Liver (tissue), 9 donors: ENCODE data around the gene PBOV1. TPM values are rescaled to one million over a fixed set of nuclear protein-coding genes. Genes with fewer than 3 reads are reported as not detected.

Experiments
- DNase-seq: peaks from one replicate; pipeline ENCODE4 v3.0.0-alpha.2; 2017; ENCODE audit warnings: low spot score
- H3K27ac ChIP-seq, 2 donors: one replicate each; pipeline ENCODE4 v1.7.0; 2013; ENCODE audit warnings: inconsistent platforms in 2 of 2, low read length in 2 of 2, control low read depth in 1 of 2, low read depth in 1 of 2, mild to moderate bottlenecking in 1 of 2
- H3K27me3 ChIP-seq, 4 donors: one replicate each; pipeline versions ENCODE4 v1.6.1 to v1.7.0; 2013; ENCODE audit warnings: low read length in 3 of 4, inconsistent platforms in 1 of 4, mild to moderate bottlenecking in 1 of 4, moderate library complexity in 1 of 4; ENCODE audit not compliant: control insufficient read depth in 4 of 4, insufficient read depth in 4 of 4
- H3K36me3 ChIP-seq, 4 donors: one replicate each; pipeline versions ENCODE4 v1.6.1 to v1.7.0; 2013; ENCODE audit warnings: low read length in 3 of 4, mild to moderate bottlenecking in 3 of 4, low read depth in 1 of 4, moderate library complexity in 1 of 4; ENCODE audit not compliant: control insufficient read depth in 4 of 4, insufficient read depth in 3 of 4
- H3K4me1 ChIP-seq, 4 donors: one replicate each; pipeline versions ENCODE4 v1.6.1 to v1.7.0; 2013; ENCODE audit warnings: low read length in 3 of 4, mild to moderate bottlenecking in 3 of 4, moderate library complexity in 1 of 4; ENCODE audit not compliant: control insufficient read depth in 4 of 4, insufficient read depth in 4 of 4
- H3K4me3 ChIP-seq, 3 donors: one replicate each; pipeline versions ENCODE4 v1.6.1 to v1.7.0; 2013; ENCODE audit warnings: low read length in 3 of 3, control low read depth in 1 of 3, low read depth in 1 of 3, mild to moderate bottlenecking in 1 of 3
- H3K9ac ChIP-seq, 2 donors: one replicate each; pipeline ENCODE4 v1.7.0; 2013; ENCODE audit warnings: low read length in 2 of 2, mild to moderate bottlenecking in 2 of 2, moderate library complexity in 2 of 2, control low read depth in 1 of 2, low read depth in 1 of 2
- H3K9me3 ChIP-seq, 4 donors: one replicate each; pipeline versions ENCODE4 v1.6.1 to v1.7.0; 2013; ENCODE audit warnings: low read length in 3 of 4; ENCODE audit not compliant: control insufficient read depth in 4 of 4
- EGR1 ChIP-seq, 2 donors: IDR thresholded peaks; 2 replicates each; pipeline ENCODE4 v1.6.1; 2016 to 2018; ENCODE audit warnings: antibody characterized with exemption in 2 of 2, low read depth in 2 of 2
- FOXA1 ChIP-seq: IDR thresholded peaks from 2 replicates; pipeline ENCODE4 v1.6.1; 2016; ENCODE audit warnings: antibody characterized with exemption
- HNF4A ChIP-seq, 2 donors: conservative IDR thresholded peaks; 2 replicates each; pipeline ENCODE4 v1.6.1; 2016; ENCODE audit warnings: antibody characterized with exemption in 2 of 2, mild to moderate bottlenecking in 2 of 2
- HNF4G ChIP-seq: IDR thresholded peaks from 2 replicates; pipeline ENCODE4 v1.6.1; 2016; ENCODE audit warnings: antibody characterized with exemption
- JUND ChIP-seq, 2 donors: IDR thresholded peaks; 2 replicates each; pipeline ENCODE4 v1.6.1; 2016; ENCODE audit warnings: antibody characterized with exemption in 2 of 2
- NR2F2 ChIP-seq: IDR thresholded peaks from 2 replicates; pipeline ENCODE4 v1.6.1; 2016; ENCODE audit warnings: antibody characterized with exemption
- REST ChIP-seq: IDR thresholded peaks from 2 replicates; pipeline ENCODE4 v1.6.1; 2016; ENCODE audit warnings: antibody characterized with exemption, mild to moderate bottlenecking
- RXRA ChIP-seq, 2 donors: IDR thresholded peaks; 2 replicates each; pipeline ENCODE4 v1.6.1; 2017 to 2018; ENCODE audit warnings: antibody characterized with exemption in 2 of 2, mild to moderate bottlenecking in 1 of 2
- SP1 ChIP-seq: IDR thresholded peaks from 2 replicates; pipeline ENCODE4 v1.6.1; 2018; ENCODE audit warnings: antibody characterized with exemption, mild to moderate bottlenecking
- TAF1 ChIP-seq: conservative IDR thresholded peaks from 2 replicates; pipeline ENCODE4 v1.6.1; 2016; ENCODE audit warnings: antibody characterized with exemption, mild to moderate bottlenecking
- YY1 ChIP-seq: IDR thresholded peaks from 2 replicates; pipeline ENCODE4 v1.6.1; 2016; ENCODE audit warnings: antibody characterized with exemption, mild to moderate bottlenecking
- ZBTB33 ChIP-seq: IDR thresholded peaks from 2 replicates; pipeline ENCODE4 v1.6.1; 2016; ENCODE audit warnings: antibody characterized with exemption
- WGBS: extraction: QIAGEN DNeasy Blood & Tissue Kit; methylation state at CpG from one replicate; pipeline ENCODE4 v1.1.7; 2013; 5-methylcytosine and 5-hydroxymethylcytosine counted together
- polyA plus RNA-seq, 2 donors: library from polyadenylated mRNA; stranded (reverse) in 1 of 2; unstranded in 1 of 2; fragments of 200-250 nt in 1 of 2; fragments of >200 nt in 1 of 2; fragmentation: Nextera tagmentation in 1 of 2; extraction: Ambion mirVana in 1 of 2; gene quantifications; one replicate each; pipeline versions ENCODE4 v1.2.1 to v1.2.3, GENCODE V29; 2013 to 2015
- total RNA-seq, 2 donors: library from RNA; depleted of rRNA; stranded (reverse); fragments of >200 nt; gene quantifications; one replicate each; pipeline ENCODE4 v1.2.3, GENCODE V29; 2014
- TF ChIP-seq, protein P1 (sequence below): IDR thresholded peaks from 2 replicates; pipeline ENCODE4 v1.6.1; 2016; ENCODE audit warnings: antibody characterized with exemption
- TF ChIP-seq, protein P2 (sequence below): IDR thresholded peaks from 2 replicates; pipeline ENCODE4 v1.6.1; 2016; ENCODE audit warnings: antibody characterized with exemption
- donor health status: healthy.
- donor health status: healthy.
- donor health status: healthy.
- donor health status: healthy.
- donor health status: healthy.

The PBOV1 gene
- total and polyA plus RNA-seq, 4 donors: not detected

DNA sequence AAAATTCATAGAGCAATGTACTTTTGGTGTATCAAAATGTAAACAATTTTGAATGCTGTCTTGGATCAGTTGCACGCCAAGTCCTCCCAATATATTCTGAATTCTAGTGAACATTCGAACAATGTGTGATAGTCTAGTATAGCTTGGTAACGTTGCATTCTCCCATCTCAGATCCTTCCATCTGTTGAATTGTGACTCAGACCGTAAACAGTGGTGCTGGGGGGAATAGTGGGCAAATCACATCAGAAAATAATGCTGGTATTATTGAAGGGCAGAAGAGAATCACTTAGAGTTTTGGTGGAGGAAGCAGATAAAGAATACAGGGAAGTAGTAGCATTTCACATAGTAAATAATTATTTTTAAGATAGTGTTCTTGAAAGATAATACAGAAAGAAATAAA, 45.7 kb upstream of the PBOV1 start:
- H3K4me3 ChIP-seq: no peak overlapping the region
- WGBS: 91% methylated on average over 4 of the region's 4 CpGs

DNA sequence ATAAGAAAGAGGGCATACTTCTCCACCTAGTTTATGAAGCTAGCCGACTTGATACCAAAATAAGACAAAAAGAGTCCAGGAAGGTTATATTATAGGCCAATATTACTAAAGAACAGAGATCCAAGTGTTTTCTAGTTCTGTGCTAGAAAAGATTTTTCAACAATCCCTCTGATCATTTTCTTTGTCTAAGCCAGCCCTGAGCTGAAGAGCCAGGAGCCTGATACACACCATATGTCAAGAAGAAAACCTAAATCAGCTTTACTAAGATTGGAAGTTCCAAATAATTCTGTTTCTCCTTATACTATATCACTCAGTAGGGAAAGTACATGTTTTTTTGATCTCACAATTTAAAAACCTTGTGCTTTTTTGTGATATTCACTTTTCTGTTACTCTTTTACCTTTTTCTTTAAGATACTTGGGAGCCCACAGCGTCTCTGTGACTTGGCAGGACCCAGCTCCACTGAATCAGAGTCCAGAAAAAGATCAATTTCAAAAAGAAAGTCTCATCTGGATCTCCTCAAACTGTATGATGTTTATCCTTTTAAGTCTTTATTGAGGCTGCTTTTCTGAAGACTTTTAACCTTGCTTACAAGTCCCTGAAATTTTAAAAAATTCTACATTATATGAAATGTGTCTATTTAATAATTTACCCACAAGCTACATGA, 43.0 kb upstream of the PBOV1 start:
- peaks cover 0 to 21% (median 4%) of the 10 kb centered on the region in 4 donors for H3K4me1 ChIP-seq
- 65% methylated on average over 2 of the region's 2 CpGs for WGBS
- no peaks in the 10 kb centered on the region for H3K36me3 ChIP-seq
- no peaks in the 10 kb centered on the region for H3K27me3 ChIP-seq
- no peak overlapping the region for H3K4me3 ChIP-seq
- H3K27ac ChIP-seq: no peak overlapping the region
- no peaks in the 10 kb centered on the region for H3K9me3 ChIP-seq
- no peak for DNase-seq
- no peak for TF ChIP-seq HNF4A (conservative IDR thresholded peaks at IDR 0.05)
- TF ChIP-seq RXRA (IDR thresholded peaks at IDR 0.05): no peak
- H3K9ac ChIP-seq: no peak overlapping the region

More for the DNA sequence above, 45.7 kb upstream of the PBOV1 start:
- no peak for TF ChIP-seq NR2F2
- TF ChIP-seq HNF4A (conservative IDR thresholded peaks at IDR 0.05): no peak
- TF ChIP-seq, protein P1, sequence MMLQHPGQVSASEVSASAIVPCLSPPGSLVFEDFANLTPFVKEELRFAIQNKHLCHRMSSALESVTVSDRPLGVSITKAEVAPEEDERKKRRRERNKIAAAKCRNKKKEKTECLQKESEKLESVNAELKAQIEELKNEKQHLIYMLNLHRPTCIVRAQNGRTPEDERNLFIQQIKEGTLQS: no peak
- no peak for TF ChIP-seq EGR1 (IDR thresholded peaks at IDR 0.05; ENCODE audit: low read depth in 2 of 2)
- no peak for TF ChIP-seq FOXA1
- TF ChIP-seq REST: no peak
- no peak for TF ChIP-seq TAF1
- TF ChIP-seq YY1: no peak
- no peak for TF ChIP-seq HNF4G
- TF ChIP-seq, protein P2, sequence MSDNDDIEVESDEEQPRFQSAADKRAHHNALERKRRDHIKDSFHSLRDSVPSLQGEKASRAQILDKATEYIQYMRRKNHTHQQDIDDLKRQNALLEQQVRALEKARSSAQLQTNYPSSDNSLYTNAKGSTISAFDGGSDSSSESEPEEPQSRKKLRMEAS: no peak
- TF ChIP-seq JUND (IDR thresholded peaks at IDR 0.05): no peak
- no peak for TF ChIP-seq ZBTB33
- no peak for TF ChIP-seq SP1
- H3K36me3 ChIP-seq: no peaks in the 10 kb centered on the region
- H3K9me3 ChIP-seq: no peaks in the 10 kb centered on the region
- no peak overlapping the region for H3K27ac ChIP-seq
- no peak for DNase-seq
- H3K27me3 ChIP-seq: no peaks in the 10 kb centered on the region
- peaks cover 2 to 16% (median 7%) of the 10 kb centered on the region in 4 donors for H3K4me1 ChIP-seq
- no peak overlapping the region for H3K9ac ChIP-seq
